ENCODE results near the gene TNFAIP8. TPM values are rescaled to one million over a fixed set of nuclear protein-coding genes. Genes with fewer than 3 reads are reported as not detected.

Gene TNFAIP8
- total and polyA plus RNA-seq, 2 donors (not counting 1 experiment from before 2014, with no cell fraction given) = 67.3 to 109 TPM

GRCh38 chr5:119311688-119312087 is 44.1 kb upstream of the TNFAIP8 start:
- POLR2A ChIA-PET = interaction anchor here (0.6 kb wide), 1 partner anchor 21 kb away, joined by 3 read pairs; no protein-coding TSS in a partner anchor
- no peaks in the 10 kb centered on the region for H3K9me3 ChIP-seq (ENCODE audit: control extremely low read depth in 1 of 3, control insufficient read depth in 2 of 3, insufficient read depth in 1 of 3, low read length in 2 of 3)
- no peak overlapping the region for H3K4me3 Mint-ChIP-seq
- intact Hi-C loops (cut with micrococcal nuclease) = no loop called here
- peak overlapping the region in 1 of 2 donors; percentile 65 for H3K27ac ChIP-seq (ENCODE audit: low read length in 2 of 2)
- peaks cover 90% of the 10 kb centered on the region for H3K79me2 ChIP-seq (ENCODE audit: control insufficient read depth, insufficient read depth, low read length)
- H3K9ac ChIP-seq (ENCODE audit: low read length) = no peak overlapping the region
- H3K9me3 Mint-ChIP-seq (ENCODE audit: insufficient read depth) = no peaks in the 10 kb centered on the region
- no peaks in the 10 kb centered on the region for H3K27me3 Mint-ChIP-seq
- no peak for ATAC-seq (ENCODE audit: low read depth)
- no peak overlapping the region for H2AFZ ChIP-seq (ENCODE audit: insufficient read depth, low read depth, low read length, poor library complexity, severe bottlenecking)
- H3K36me3 ChIP-seq (replicated peaks in 1 of 2; ENCODE audit: control extremely low read depth in 1 of 2, control insufficient read depth in 1 of 2, extremely low read depth in 1 of 2, insufficient read depth in 2 of 2, low read length in 1 of 2) = peaks cover 0 to 5% of the 10 kb centered on the region in 2 experiments
- TF ChIP-seq CTCF (IDR thresholded peaks at IDR 0.05) = no peak
- TF ChIP-seq EZH2 (IDR thresholded peaks at IDR 0.05; ENCODE audit: borderline replicate concordance, insufficient read depth, low read depth, low read length, poor library complexity, severe bottlenecking) = no peak
- H3K27ac Mint-ChIP-seq = peak overlapping the region; percentile 84
- DNase-seq = no peak
- CTCF ChIA-PET = interaction anchor here (1.2 to 11.6 kb wide), 6 partner anchors 24 to 324 kb away, joined by 3 to 195 read pairs (median 4); partner anchors contain the start of gene DTWD2
- H3K4me3 ChIP-seq (ENCODE audit: control extremely low read depth in 1 of 5, extremely low read depth in 1 of 5, insufficient read depth in 1 of 5, low read depth in 2 of 5, low read length in 4 of 5) = no peak overlapping the region
- H3K27me3 ChIP-seq (replicated peaks in 1 of 4; ENCODE audit: control extremely low read depth in 1 of 4, control insufficient read depth in 3 of 4, insufficient read depth in 4 of 4, low read length in 3 of 4) = no peaks in the 10 kb centered on the region
- peaks cover 89% of the 10 kb centered on the region for H3K4me1 Mint-ChIP-seq
- peak overlapping the region; percentile 9 for H3K4me2 ChIP-seq (replicated peaks; ENCODE audit: low read depth, low read length, poor library complexity, severe bottlenecking)
- no peaks in the 10 kb centered on the region for H4K20me1 ChIP-seq (ENCODE audit: control insufficient read depth, insufficient read depth, low read length, poor library complexity, severe bottlenecking)
- peaks cover 93 to 99% of the 10 kb centered on the region in 2 donors for H3K4me1 ChIP-seq (ENCODE audit: control insufficient read depth in 2 of 2, insufficient read depth in 2 of 2, low read length in 2 of 2)
- WGBS (ENCODE audit: insufficient coverage) = 80% methylated on average over 2 of the region's 2 CpGs

- H3K36me3 ChIP-seq (replicated peaks in 1 of 2; ENCODE audit: control extremely low read depth in 1 of 2, control insufficient read depth in 1 of 2, extremely low read depth in 1 of 2, insufficient read depth in 2 of 2, low read length in 1 of 2) = peaks cover 0 to 5% of the 10 kb centered on the region in 2 experiments
- H3K27me3 Mint-ChIP-seq = no peaks in the 10 kb centered on the region
- ATAC-seq (ENCODE audit: low read depth) = no peak
- H3K4me3 Mint-ChIP-seq = no peak overlapping the region
- no peak overlapping the region for H3K4me2 ChIP-seq (replicated peaks; ENCODE audit: low read depth, low read length, poor library complexity, severe bottlenecking)
- DNase-seq = no peak
- POLR2A ChIA-PET = interaction anchor here (0.5 to 1.5 kb wide), 4 partner anchors 34 to 264 kb away, joined by 4 to 11 read pairs (median 4); partner anchors contain the start of gene DMXL1
- H4K20me1 ChIP-seq (ENCODE audit: control insufficient read depth, insufficient read depth, low read length, poor library complexity, severe bottlenecking) = no peaks in the 10 kb centered on the region
- peaks cover 87% of the 10 kb centered on the region for H3K4me1 Mint-ChIP-seq
- no peak overlapping the region for H2AFZ ChIP-seq (ENCODE audit: insufficient read depth, low read depth, low read length, poor library complexity, severe bottlenecking)
- intact Hi-C loops (cut with micrococcal nuclease) = no loop called here
- H3K9me3 Mint-ChIP-seq (ENCODE audit: insufficient read depth) = no peaks in the 10 kb centered on the region
- peak overlapping the region; percentile 78 for H3K27ac Mint-ChIP-seq
- TF ChIP-seq CTCF (IDR thresholded peaks at IDR 0.05) (no peak), EZH2 (IDR thresholded peaks at IDR 0.05; ENCODE audit: borderline replicate concordance, insufficient read depth, low read depth, low read length, poor library complexity, severe bottlenecking) (no peak)
- 89% methylated on average over 4 of the region's 5 CpGs for WGBS (ENCODE audit: insufficient coverage)
- H3K9me3 ChIP-seq (ENCODE audit: control extremely low read depth in 1 of 3, control insufficient read depth in 2 of 3, insufficient read depth in 1 of 3, low read length in 2 of 3) = no peaks in the 10 kb centered on the region
- H3K4me3 ChIP-seq (ENCODE audit: control extremely low read depth in 1 of 5, extremely low read depth in 1 of 5, insufficient read depth in 1 of 5, low read depth in 2 of 5, low read length in 4 of 5) = no peak overlapping the region
- H3K27ac ChIP-seq (ENCODE audit: low read length in 2 of 2) = peak overlapping the region in 1 of 2 donors; percentile 65
- no peak overlapping the region for H3K9ac ChIP-seq (ENCODE audit: low read length)
- H3K4me1 ChIP-seq (ENCODE audit: control insufficient read depth in 2 of 2, insufficient read depth in 2 of 2, low read length in 2 of 2) = peaks cover 95 to 97% of the 10 kb centered on the region in 2 donors
- peaks cover 89% of the 10 kb centered on the region for H3K79me2 ChIP-seq (ENCODE audit: control insufficient read depth, insufficient read depth, low read length)
- no peaks in the 10 kb centered on the region for H3K27me3 ChIP-seq (replicated peaks in 1 of 4; ENCODE audit: control extremely low read depth in 1 of 4, control insufficient read depth in 3 of 4, insufficient read depth in 4 of 4, low read length in 3 of 4)
- CTCF ChIA-PET = interaction anchor here (1.2 to 11.6 kb wide), 10 partner anchors 25 to 324 kb away, joined by 3 to 195 read pairs (median 4); partner anchors contain the start of gene DTWD2
These were observed 43.4 kb upstream of the TNFAIP8 start for GRCh38 chr5:119312403-119312802.
